Tibial artery (tissue), 4 donors: ENCODE results near the gene MYLK.

Experiments
- DNase-seq, 2 donors: peaks; one replicate each; pipeline ENCODE4 v3.0.0-alpha.2; 2019
- H3K27ac ChIP-seq, 2 donors: fragments of 200-600 bp; sonication (generic) in 1 of 2; 1 replicate in 1 of 2; 2 replicates in 1 of 2; pipeline ENCODE4 v1.5.1; 2018 to 2019; ENCODE audit warnings: mild to moderate bottlenecking in 1 of 2
- H3K27me3 ChIP-seq, 2 donors: fragments of 200-600 bp; sonication (generic) in 1 of 2; one replicate each; pipeline versions ENCODE4 v1.5.1 to v1.6.0; 2016 to 2019
- H3K36me3 ChIP-seq, 3 donors: fragments of 200-600 bp; sonication (generic) in 2 of 3; one replicate each; pipeline ENCODE4 v1.5.1; 2016 to 2019; ENCODE audit warnings: mild to moderate bottlenecking in 2 of 3
- H3K4me1 ChIP-seq, 4 donors: fragments of 200-600 bp; sonication (generic) in 2 of 4; 1 replicate in 3 of 4; 2 replicates in 1 of 4; pipeline ENCODE4 v1.5.1; 2016 to 2019
- H3K4me3 ChIP-seq, 2 donors: fragments of 200-600 bp; sonication (generic) in 1 of 2; 1 replicate in 1 of 2; 2 replicates in 1 of 2; pipeline ENCODE4 v1.5.1; 2018 to 2019; ENCODE audit warnings: mild to moderate bottlenecking in 2 of 2
- H3K9me3 ChIP-seq, 3 donors: fragments of 200-600 bp; sonication (generic) in 1 of 3; one replicate each; pipeline ENCODE4 v1.5.1; 2016 to 2019
- intact Hi-C: fragments of 100-400 bp; cut with DNase I; formaldehyde crosslinking; loops from one replicate; pipeline ENCODE4 v1.15.0; 2023; ENCODE audit warnings: low total_unique reads
- TF ChIP-seq, protein P1 (sequence below), 2 experiments: fragments of 200-600 bp in 1 of 2; fragments of 450-650 bp in 1 of 2; IDR thresholded peaks; one replicate each; pipeline ENCODE4 v1.5.1; 2017 to 2019; ENCODE audit warnings: antibody characterized with exemption in 2 of 2, mild to moderate bottlenecking in 1 of 2, moderate library complexity in 1 of 2

MYLK gene

GRCh38 chr3:123781138-123781537 lies 103.0 kb downstream of the MYLK start:
- Histone ChIP-seq H3K27me3 (no peaks in the 10 kb centered on the region), H3K4me3 (no peak overlapping the region), H3K27ac (peak overlapping the region; percentile 60 to 66), H3K36me3 (no peaks in the 10 kb centered on the region), H3K4me1 (peaks cover 0 to 59% (median 28%) of the 10 kb centered on the region in 4 donors), H3K9me3 (no peaks in the 10 kb centered on the region)
- DNase-seq = no peak
- TF ChIP-seq, protein P1, sequence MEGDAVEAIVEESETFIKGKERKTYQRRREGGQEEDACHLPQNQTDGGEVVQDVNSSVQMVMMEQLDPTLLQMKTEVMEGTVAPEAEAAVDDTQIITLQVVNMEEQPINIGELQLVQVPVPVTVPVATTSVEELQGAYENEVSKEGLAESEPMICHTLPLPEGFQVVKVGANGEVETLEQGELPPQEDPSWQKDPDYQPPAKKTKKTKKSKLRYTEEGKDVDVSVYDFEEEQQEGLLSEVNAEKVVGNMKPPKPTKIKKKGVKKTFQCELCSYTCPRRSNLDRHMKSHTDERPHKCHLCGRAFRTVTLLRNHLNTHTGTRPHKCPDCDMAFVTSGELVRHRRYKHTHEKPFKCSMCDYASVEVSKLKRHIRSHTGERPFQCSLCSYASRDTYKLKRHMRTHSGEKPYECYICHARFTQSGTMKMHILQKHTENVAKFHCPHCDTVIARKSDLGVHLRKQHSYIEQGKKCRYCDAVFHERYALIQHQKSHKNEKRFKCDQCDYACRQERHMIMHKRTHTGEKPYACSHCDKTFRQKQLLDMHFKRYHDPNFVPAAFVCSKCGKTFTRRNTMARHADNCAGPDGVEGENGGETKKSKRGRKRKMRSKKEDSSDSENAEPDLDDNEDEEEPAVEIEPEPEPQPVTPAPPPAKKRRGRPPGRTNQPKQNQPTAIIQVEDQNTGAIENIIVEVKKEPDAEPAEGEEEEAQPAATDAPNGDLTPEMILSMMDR (IDR thresholded peaks at IDR 0.05) = no peak
- intact Hi-C loops = no loop called here

GRCh38 chr3:123780656-123781055 lies 103.5 kb downstream of the MYLK start:
- no peaks in the 10 kb centered on the region for H3K27me3 ChIP-seq
- H3K4me1 ChIP-seq = peaks cover 0 to 59% (median 28%) of the 10 kb centered on the region in 4 donors
- H3K36me3 ChIP-seq = no peaks in the 10 kb centered on the region
- DNase-seq = no peak
- H3K4me3 ChIP-seq = no peak overlapping the region
- no peaks in the 10 kb centered on the region for H3K9me3 ChIP-seq
- TF ChIP-seq, protein P1 (IDR thresholded peaks at IDR 0.05) = no peak
- intact Hi-C loops = no loop called here
- H3K27ac ChIP-seq = peak overlapping the region; percentile 60 to 66

- H3K4me3 ChIP-seq = no peak overlapping the region
- peak overlapping the region; percentile 60 to 66 for H3K27ac ChIP-seq
- H3K4me1 ChIP-seq = peaks cover 0 to 62% (median 28%) of the 10 kb centered on the region in 4 donors
- TF ChIP-seq, protein P1 (IDR thresholded peaks at IDR 0.05) = no peak
- intact Hi-C loops = no loop called here
- no peak for DNase-seq
- H3K27me3 ChIP-seq = no peaks in the 10 kb centered on the region
- no peaks in the 10 kb centered on the region for H3K36me3 ChIP-seq
- H3K9me3 ChIP-seq = no peaks in the 10 kb centered on the region
These were observed 104.4 kb downstream of the MYLK start for GRCh38 chr3:123779655-123780231.

GRCh38 chr3:123778991-123779622 lies 105.0 kb downstream of the MYLK start:
- peak in 1 of 2 donors; percentile 77 for DNase-seq
- Histone ChIP-seq H3K4me3 (no peak overlapping the region), H3K36me3 (no peaks in the 10 kb centered on the region), H3K27ac (peak overlapping the region; percentile 60 to 66), H3K4me1 (peaks cover 0 to 66% (median 30%) of the 10 kb centered on the region in 4 donors), H3K9me3 (no peaks in the 10 kb centered on the region), H3K27me3 (no peaks in the 10 kb centered on the region)
- TF ChIP-seq, protein P1 (IDR thresholded peaks at IDR 0.05) = no peak
- intact Hi-C loops = no loop called here

DNA sequence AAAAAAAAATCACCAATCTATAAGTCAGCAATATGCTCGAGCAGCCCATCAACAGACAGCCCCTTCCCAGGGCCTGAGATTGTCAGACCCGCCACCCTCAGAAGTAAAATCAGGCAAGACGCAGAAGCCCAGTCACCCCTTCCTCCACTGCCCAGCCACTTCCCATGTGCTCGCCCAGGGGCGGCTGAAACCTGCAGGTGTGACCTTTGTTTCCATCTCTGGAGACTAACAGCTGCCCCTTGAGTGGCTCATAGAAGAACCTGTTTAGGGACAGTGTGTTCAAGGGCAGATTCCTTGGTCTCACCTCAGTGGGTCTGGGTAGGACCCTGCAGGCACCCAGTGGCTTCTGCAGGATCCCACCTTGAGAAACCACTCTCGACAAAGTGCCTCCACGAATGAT lies 105.6 kb downstream of the MYLK start:
- no peak for DNase-seq
- no peaks in the 10 kb centered on the region for H3K9me3 ChIP-seq
- H3K36me3 ChIP-seq = no peaks in the 10 kb centered on the region
- peaks cover 0 to 66% (median 36%) of the 10 kb centered on the region in 4 donors for H3K4me1 ChIP-seq
- H3K27ac ChIP-seq = peak overlapping the region; percentile 60 to 66
- intact Hi-C loops = no loop called here
- H3K4me3 ChIP-seq = no peak overlapping the region
- TF ChIP-seq, protein P1 (IDR thresholded peaks at IDR 0.05) = no peak
- H3K27me3 ChIP-seq = no peaks in the 10 kb centered on the region
